GM19025 (cell line): Measurements from ENCODE around the gene TOMM5.
A peak's percentile ranks its signal among the peaks of the same experiment; 100 is the strongest.
"Not testable (repeated sequence)": the region's sequence is repeated elsewhere in the genome, so short reads cannot be mapped to it uniquely, and the experiment has no call there.

Experiments
- ATAC-seq: cut with Tn5 transposase; IDR thresholded peaks from one replicate; pipeline ENCODE4 v1.9.1; 2021; ENCODE audit warnings: mild to moderate bottlenecking, low read depth, moderate library complexity; ENCODE audit not compliant: unreplicated experiment

The TOMM5 gene

DNA sequence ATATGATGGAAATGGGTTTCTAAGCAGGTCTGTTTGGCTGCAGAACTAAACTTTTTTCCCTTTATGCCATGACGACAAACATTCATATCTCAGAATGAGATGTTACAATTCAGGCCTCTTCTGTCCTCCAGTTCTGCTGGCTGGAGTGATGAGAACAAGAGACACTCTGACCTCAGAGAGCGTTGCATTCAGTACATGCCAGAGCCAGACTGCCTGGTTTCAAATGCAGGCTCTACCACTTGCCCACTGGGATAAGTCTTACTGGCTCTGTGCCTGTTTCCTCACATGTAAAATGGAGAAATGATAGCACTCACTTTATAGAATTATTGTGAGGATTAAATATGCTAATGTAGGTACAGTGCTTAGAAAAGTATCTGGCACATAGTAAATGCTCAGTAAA, 24.8 kb upstream of the TOMM5 start:
- no peak for ATAC-seq

DNA sequence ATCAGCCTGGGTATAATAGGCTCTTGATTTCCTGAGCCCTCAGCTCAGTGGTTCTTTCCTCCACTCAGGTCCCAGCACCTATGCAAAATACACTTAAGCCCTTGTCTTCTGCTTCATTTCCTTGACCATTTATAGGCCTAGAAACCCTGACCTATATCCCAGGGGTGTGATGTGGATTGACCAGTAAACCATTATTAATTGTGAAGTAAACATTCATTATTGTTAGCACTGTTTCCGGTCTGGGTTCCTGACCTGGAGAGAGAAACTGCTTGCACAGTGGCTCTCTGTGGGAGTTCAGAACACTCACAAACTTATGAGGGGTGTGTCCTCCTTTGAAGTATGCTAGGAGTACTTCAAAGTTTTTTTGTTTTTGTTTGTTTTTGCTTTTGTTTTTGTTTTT, 19.6 kb upstream of the TOMM5 start:
- no peak for ATAC-seq

DNA sequence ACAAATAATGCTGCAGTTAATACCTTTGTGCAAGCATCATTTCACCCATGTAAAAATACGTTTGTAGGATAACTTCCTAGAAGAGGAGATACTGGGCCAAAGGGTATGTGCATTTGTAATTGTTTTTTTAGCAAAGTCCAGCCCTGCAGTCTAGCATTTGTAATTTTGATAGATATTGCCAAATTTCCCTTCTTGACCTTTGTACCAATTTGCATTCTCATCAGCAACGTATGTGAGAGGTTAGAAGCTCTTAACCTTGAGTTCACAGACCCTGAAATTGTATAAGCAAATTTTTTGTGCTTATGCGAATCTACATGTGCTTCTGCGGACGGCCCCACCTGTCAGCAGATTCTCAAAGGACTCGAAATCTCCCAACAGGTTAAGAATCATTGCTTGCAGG, 18.6 kb upstream of the TOMM5 start:
- ATAC-seq = no peak

DNA sequence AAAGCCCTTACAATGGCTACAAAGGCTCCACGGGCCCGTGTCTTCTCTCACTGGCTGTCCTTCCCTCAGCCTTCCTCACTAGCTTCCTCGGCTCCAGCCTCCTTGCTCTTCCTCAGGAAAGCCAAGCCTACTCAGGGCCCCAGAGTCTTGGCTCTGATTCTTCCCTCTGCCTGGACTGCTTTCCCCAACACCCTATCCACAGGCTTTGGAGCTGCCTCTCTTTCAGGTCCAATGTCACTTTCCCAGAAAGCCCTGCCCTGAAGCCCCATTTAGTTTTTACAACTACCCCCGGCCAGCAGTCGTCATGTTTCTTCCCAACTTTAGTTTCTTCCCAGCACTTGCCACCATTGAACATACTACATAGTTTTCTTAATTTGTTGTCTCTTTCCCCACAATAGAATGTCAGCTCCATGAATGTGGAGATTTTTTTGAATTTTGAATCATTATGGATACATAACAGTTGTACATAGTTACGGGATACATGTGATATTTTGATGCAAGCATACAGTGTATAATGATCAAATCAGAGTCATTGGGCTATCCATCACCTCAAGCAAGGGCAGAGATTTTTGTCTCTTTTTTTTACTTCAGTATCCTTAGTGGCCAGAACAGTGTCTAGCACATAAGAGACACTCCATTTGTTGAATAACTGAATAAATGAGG, 17.5 kb upstream of the TOMM5 start:
- no peak for ATAC-seq

DNA sequence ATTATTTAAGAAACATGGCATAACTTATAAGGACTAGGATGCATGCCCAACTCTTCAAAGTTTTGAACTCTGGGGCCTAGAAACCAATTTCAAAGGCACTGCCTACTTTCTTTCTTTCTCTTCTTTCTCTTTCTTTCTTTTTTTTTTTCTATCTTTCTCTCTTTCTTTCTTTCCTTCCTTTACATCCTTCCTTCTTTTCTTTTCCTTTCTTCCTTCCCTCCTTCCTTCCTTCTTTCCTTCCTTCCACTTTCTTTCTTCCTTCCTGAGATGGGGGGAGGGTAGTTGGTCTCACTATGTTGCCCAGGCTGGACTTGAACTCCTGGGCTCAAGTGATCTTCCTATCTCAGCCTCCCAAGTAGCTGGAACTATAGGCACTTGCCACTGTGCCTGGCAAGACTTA, 15.9 kb upstream of the TOMM5 start:
- ATAC-seq = no peak

DNA sequence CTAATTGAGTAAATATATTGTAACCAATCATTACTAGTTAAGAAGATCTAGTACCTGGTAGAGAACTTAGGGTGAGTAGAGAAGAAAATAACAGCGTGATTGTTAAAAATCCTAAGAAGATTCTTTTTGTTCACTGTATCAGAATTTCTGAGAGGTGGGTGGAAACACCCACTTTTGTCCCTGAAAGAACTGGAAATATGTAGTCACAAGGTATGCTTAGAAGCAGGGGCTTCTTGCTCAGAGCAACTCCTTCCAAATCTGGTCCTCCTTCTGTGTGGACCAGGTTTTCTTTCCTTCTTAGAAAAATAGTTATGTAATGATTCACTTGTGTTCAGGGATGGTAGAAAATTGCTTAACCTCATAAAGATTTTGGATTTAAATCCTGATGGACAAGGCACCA, 11.9 kb upstream of the TOMM5 start:
- ATAC-seq = no peak

DNA sequence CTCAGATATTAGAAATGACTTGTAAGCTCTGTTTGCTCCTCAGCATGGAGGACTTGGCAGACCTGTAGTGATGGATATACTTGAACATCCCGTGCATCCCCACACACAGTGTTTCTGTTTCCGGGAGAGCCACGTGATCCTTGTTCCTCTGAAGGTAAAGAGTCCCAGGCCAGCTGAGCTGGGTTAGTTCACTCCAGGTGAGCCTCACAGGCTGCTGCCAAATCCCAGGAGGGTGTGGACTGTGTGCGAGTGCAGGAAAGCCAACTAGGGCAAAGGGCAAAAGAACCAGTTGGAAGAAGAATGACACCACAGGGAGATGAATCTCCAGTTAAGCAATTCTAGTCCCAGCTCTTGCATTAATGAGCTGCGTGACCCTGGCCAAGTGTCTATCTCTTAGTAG, 10.4 kb upstream of the TOMM5 start:
- ATAC-seq = no peak

DNA sequence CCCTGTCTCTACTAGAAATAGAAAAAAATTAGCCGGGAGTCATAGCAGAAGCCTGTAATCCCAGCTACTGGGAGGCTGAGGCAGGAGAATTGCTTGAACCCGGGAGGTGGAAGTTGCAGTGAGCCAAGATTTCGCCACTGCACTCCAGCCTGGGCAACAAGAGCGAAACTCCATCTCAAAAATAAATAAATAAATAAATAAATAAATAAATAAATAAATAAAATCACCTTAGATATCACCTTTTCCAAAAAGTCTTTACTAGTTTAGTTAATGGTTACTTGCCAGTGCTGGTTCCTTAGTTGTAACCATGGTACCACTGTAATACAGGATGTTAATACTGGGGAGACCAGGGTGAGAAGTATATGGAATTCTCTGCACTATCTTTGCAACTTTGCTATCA, 9.7 kb upstream of the TOMM5 start:
- not testable (repeated sequence) for ATAC-seq

DNA sequence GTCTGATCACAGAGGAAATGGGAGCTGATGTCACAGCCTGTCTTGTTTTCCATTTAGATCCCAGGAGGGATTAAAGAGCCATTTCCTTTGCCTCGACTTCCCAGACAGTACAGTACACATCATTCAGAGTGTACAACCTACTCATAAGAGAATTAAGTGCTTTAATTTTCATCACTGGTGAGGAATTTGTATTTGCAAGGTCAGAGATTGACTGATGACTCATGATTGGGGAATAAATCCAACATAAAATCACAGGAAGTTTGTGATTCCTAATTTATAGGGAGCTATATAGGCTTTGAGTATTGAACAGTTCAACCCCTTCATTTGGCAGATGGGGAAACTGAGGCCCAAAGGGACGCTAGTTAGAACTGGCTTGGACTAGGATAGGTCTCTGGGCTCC, 4.1 kb upstream of the TOMM5 start:
- no peak for ATAC-seq

DNA sequence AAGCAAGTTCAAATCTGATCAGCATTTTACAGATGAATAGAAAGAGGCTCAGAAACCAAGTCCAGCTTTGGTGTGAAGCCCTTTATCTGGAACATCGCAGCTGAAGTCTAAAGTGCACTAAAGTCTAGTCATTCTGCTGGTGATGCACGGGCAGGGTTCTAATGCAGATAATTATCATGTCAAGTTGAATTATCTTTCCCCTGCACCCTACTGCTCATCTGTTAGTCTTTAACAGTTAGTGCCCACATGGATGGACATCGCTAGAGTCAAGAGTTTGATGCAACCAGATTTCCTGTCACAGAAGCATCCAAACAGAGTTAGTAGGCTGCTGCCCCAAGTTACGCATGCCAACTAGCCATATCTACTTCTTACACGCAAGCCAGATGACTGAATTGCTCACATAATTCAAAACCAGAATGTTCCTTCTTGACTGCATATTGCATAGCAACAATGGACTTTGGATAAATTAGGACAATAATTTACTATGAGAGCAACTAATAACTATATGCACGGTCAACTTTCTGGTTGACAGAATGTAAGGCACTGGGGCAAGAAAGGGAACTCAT, 1.6 kb upstream of the TOMM5 start:
- ATAC-seq = no peak

DNA sequence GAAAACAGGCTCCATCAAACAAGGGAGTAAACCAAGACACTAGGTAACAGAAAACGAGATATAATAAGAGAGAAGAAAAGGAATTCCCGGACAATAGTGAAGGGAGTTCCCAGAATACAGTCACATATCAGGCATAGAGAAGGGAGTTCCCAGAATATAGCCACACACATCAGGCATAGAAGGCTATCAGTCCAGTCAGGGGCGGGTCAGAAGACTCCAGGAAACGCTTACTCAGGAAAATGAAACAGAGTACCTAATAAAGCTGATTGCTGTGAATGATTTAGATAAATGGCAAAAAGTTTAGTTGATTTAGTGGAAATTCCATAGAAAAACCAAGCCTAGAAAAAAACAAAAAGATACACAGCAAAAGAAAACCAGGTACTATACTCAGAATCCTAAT, 4.9 kb downstream of the TOMM5 start:
- ATAC-seq = no peak

DNA sequence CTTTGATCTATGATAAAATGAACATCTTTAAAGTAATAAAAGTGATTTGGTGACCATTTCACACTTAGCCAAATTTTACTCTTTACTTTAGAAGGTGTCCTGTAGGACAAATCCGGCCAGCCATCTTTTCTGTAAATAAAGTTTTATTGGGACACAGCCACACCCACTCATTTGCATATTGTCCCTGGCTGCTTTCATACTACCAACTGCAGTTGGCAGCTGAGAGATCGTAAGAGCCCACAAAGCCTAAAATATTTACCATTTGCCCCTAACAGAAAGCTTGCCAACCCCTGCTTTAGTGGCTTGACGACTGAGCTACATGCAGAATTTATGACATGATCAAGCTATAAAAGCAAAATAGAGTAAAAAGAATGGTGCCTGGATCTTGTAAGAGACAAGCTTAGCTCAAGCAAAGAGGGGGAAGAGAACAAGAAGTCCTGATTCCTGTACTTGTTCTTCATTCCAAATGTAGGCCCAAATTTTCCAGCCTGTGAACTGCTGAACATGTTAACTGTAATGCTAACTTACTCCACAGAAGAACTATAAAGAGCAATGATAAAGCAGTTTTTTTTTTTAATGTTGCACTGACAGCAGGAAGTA, 8.8 kb downstream of the TOMM5 start:
- no peak for ATAC-seq

DNA sequence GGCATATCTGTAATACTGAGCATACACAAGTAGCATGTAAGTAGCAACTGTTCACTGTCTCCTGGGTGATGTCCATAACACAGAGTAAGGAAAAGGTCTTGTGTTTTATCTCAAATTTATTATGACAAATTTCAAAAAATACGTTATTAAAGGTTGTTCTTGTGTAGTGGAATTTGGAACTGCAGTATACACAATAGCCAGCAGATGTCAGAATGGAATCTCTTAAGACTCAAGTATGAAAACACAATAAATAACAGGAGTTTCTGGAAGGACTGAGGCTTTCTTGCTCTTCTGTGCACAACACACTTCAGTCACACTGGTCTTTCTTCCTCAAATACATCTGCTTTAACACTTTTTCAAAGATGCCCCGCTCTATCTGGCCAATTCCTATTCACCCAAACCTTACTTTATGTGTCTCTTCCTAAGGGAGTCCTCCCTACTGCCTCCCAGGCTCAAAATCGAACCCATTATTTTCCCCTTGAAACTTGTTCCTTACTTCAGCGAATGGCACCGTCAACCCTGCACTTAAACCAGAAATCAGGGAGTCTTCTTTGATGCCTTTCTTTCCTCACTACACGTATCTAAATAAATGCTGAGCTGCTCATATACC, 9.7 kb downstream of the TOMM5 start:
- ATAC-seq = no peak

DNA sequence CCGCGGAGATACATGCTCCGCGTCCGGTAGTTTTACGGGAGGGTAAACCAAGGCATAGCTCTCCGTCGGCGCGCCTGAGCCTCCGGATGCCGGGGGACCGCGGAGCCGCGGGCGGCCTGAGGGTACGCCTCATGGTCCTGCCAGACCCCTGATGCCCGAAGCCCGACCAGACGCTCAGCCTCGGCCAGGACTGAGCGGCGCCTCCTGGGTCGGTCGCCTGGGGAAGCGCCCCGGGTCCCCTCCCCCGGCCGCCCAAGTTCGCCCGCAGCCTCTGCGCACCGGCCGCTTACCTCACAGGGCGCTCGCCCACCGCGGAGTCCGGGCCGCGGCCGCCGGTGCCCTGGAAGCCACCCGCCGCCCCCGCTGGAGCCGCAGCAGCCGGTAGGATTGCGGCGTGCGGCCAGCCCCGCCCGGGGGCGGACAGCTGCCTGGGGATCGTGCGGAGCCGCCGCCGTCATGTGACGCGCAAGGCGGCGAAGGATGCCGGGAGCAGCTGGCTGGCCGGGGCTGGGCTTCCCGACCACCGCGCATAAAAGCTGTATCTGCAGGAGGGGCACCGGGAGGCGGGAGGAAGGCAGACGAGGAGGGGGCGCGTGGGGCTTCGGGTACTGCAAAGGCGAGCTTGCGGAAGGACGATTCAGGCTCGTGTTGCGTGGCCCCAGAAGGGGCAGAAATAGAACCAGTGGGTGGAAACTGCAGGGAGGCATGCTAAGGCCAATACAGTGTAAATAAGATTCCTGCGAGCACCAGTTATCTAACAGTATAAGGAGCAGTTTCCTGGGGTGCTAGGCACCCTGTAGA, 16.3 kb downstream of the TOMM5 start, which contains the start of gene FBXO10:
TSS of gene FBXO10 (minus strand) at position 460 of the 801 bp plus-strand sequence. CDS start 34,612 bp downstream, outside the sequence.
- ATAC-seq = peak; percentile 83

DNA sequence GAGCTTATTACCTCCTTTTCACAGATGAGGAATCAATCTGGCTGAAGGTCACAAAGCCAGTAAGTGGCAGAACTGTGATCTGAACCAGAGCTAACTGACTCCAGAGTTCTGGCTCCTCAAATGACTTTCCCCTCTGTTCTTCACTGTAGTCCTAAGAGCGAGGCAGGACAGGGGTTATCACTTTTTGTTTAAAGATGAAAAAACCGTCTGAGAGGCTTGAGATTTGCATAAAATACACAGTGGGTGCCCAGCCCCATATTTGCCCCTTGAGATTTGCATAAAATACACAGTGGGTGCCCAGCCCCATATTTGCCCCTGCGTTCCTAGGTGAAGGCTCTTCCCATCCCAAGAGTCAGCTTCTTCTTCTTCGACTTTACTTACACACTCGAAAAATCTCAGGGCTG, 16.9 kb downstream of the TOMM5 start:
- ATAC-seq = peak; percentile 34

DNA sequence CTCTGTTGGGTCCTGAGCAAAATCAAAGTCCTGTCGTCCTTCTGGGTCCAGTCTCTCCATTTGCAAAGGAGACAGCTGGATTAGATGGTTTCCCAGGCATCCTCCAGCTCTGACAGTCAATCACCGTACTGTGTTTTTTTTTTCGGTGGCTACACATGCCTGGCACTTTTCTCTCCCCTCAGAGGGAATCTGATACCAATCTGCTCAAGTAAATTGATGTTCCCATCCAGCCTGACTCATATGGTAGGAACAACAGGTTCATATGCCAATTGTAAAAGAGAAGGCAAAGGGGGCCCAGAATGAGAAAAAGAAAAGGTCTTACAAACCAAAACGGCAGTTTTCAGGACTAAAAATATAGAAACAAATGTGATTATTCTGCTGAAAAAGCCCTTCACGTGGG, 17.4 kb downstream of the TOMM5 start:
- ATAC-seq = no peak

DNA sequence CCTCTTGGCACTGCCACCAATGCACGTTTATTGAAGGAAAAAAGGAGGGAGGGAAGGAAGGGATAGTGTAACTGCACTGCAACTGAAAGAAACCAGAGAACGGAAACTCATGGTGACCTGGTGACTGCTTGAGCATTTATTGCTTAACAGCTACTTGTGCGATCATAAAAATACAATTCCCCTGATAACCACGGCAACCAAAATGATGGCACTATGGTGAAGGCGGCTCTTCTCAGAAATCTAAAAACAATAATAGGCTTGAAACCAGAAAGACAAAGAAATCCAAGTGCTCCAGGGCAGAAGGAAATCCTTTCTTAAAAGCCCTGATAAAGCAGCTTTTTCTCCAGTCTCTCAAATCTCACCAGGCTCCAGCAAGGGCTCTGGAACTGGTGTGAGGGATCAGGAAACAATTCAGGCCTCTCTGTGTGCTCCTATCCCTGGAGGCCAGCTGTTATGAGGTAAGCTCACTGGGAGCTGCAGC, 18.1 kb downstream of the TOMM5 start:
- ATAC-seq = no peak

DNA sequence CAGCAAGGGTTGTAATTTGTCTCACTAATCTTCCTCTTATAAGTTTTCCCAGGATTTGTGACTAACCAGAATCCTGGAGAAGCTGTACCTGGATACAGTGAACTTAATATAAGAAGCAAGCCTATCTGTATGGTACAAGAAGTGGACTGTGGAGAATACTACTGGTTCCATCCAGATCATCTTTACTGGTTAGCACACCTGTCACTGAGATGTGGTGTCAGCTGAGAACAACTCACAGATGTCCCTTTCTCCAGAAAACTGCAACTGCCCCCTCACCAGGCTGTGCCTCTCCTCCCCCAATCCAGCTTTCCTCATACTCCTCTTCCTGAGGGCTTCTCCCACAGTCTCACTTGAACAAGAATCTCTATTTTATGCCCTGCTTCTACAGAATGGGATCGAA, 21.1 kb downstream of the TOMM5 start:
- no peak for ATAC-seq

DNA sequence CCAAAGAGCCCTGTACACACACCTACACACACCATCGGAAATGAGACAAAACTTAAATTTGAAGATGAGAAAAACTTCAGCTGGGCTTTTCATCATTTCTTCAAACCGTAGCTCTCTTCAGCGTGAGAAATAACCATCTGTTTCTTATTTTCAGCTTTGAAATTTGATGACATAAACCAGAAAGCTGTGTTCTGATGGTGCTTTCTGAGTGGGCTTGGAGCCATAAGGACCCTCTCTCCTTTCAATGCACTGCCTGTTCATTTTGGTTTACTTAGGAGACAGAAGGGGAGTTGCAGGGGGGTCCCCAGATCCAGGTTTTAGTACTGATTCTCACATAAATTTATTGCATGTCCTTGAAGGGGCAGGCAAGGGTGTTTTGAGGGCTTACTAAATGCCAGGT, 25.7 kb downstream of the TOMM5 start:
- no peak for ATAC-seq

DNA sequence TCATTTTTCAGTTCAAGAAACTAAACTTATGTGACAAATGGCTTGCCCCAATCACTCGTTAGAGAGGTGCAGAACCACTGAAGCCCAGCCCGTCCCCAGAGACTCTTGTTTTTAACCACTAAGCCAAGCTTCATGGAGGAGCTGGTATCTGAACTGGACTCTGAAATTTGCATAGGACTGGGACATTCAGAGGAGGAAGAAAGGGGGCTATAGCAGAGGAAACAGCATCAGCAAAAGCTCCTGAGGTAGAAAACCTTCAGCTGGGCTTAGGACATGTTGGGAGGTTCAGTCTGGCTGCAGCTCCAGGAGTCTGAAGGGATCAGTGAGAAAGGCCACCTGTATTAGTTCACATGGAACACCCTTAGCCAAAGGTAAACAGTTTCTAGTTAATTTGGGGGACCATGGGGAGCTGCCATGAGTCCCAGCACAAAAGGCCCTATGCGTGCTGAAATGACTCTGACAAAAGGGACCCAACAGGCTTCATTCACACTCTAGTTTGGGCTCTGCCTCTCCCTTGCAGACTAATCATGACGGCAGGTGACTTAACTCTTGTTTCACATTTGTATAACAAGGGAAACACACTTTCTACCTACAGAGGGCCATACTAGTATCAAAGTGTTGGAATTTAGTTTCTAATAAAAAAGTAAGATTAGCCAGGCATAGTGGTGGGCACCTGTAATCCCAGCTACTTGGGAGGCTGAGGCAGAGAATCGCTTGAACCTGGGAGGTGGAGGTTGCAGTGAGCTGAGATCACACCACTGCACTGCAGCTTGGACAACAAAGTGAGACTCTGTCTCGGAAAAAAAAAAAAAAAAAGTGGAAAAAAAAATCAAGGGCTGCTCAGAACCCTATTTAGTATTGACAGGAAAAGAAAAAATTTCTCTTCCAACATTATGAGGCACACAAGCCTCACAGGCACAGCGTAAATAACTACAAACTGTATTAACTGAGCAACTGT, 26.5 kb downstream of the TOMM5 start:
- peak; percentile 54 for ATAC-seq
